Measurements from ENCODE around the gene EXOSC5. TPM values are rescaled to one million over a fixed set of nuclear protein-coding genes. Genes with fewer than 3 reads are reported as not detected.

The EXOSC5 gene
- total RNA-seq, 1 experiment from 2014 or later = 43.1 TPM

GRCh38 chr19:41408256-41408655 lies 11.1 kb upstream of the EXOSC5 start:
- POLR2A ChIA-PET (ENCODE audit: low non-redundant PET) = interaction anchor here (0.7 kb wide), 1 partner anchor 66 kb away, joined by 9 read pairs; no protein-coding TSS in a partner anchor
- no peak overlapping the region for H3K4me3 ChIP-seq (ENCODE audit: low read depth, low read length, poor library complexity, severe bottlenecking)
- H3K9me3 ChIP-seq (ENCODE audit: low read depth, low read length, poor library complexity, severe bottlenecking) = no peaks in the 10 kb centered on the region
- no TSS peak for BruUV-seq (replicated peaks)
- DNase-seq (ENCODE audit: low spot score) = no peak
- H3K36me3 ChIP-seq (ENCODE audit: insufficient read depth, low read length, poor library complexity, severe bottlenecking) = no peaks in the 10 kb centered on the region
- no peaks in the 10 kb centered on the region for H3K27me3 ChIP-seq (replicated peaks; ENCODE audit: insufficient read depth, low read depth, low read length, poor library complexity)
- H3K27ac ChIP-seq (ENCODE audit: low read depth, low read length, poor library complexity, severe bottlenecking) = no peak overlapping the region
- H3K4me1 ChIP-seq (ENCODE audit: insufficient read depth, low read length, poor library complexity, severe bottlenecking) = no peaks in the 10 kb centered on the region
- intact Hi-C loops (cut with micrococcal nuclease; ENCODE audit: unreplicated experiment) = no loop called here
- TF ChIP-seq CTCF (conservative IDR thresholded peaks at IDR 0.05; ENCODE audit: low read depth, low read length) (peak; percentile 25; the same call in 1 of the 2 replicates), EZH2 (IDR thresholded peaks at IDR 0.05; ENCODE audit: borderline replicate concordance, low read depth, low read length, poor library complexity, severe bottlenecking) (no peak)
- CTCF ChIA-PET = no interaction called here

GRCh38 chr19:41407271-41407670 lies 10.1 kb upstream of the EXOSC5 start:
- BruUV-seq (replicated peaks) = no TSS peak

GRCh38 chr19:41405776-41406175 lies 8.6 kb upstream of the EXOSC5 start:
- no TSS peak for BruUV-seq (replicated peaks)
- DNase-seq (ENCODE audit: low spot score) = no peak
- Histone ChIP-seq H3K27ac (ENCODE audit: low read depth, low read length, poor library complexity, severe bottlenecking) (no peak overlapping the region), H3K9me3 (ENCODE audit: low read depth, low read length, poor library complexity, severe bottlenecking) (no peaks in the 10 kb centered on the region), H3K27me3 (replicated peaks; ENCODE audit: insufficient read depth, low read depth, low read length, poor library complexity) (no peaks in the 10 kb centered on the region), H3K36me3 (ENCODE audit: insufficient read depth, low read length, poor library complexity, severe bottlenecking) (no peaks in the 10 kb centered on the region), H3K4me1 (ENCODE audit: insufficient read depth, low read length, poor library complexity, severe bottlenecking) (no peaks in the 10 kb centered on the region), H3K4me3 (ENCODE audit: low read depth, low read length, poor library complexity, severe bottlenecking) (no peak overlapping the region)
- ChIA-PET POLR2A (ENCODE audit: low non-redundant PET) (no interaction called here), CTCF (interaction anchor here (0.5 kb wide), 1 partner anchor 137 kb away, joined by 5 read pairs; no protein-coding TSS in a partner anchor)
- no peak for TF ChIP-seq EZH2 (IDR thresholded peaks at IDR 0.05; ENCODE audit: borderline replicate concordance, low read depth, low read length, poor library complexity, severe bottlenecking)
- no peak for TF ChIP-seq CTCF (conservative IDR thresholded peaks at IDR 0.05; ENCODE audit: low read depth, low read length)
- intact Hi-C loops (cut with micrococcal nuclease; ENCODE audit: unreplicated experiment) = no loop called here

More at GRCh38 chr19:41407271-41407670, 10.1 kb upstream of the EXOSC5 start:
- TF ChIP-seq EZH2 (IDR thresholded peaks at IDR 0.05; ENCODE audit: borderline replicate concordance, low read depth, low read length, poor library complexity, severe bottlenecking) = no peak
- no peak for TF ChIP-seq CTCF (conservative IDR thresholded peaks at IDR 0.05; ENCODE audit: low read depth, low read length)
- Histone ChIP-seq H3K4me3 (ENCODE audit: low read depth, low read length, poor library complexity, severe bottlenecking) (no peak overlapping the region), H3K27ac (ENCODE audit: low read depth, low read length, poor library complexity, severe bottlenecking) (no peak overlapping the region), H3K4me1 (ENCODE audit: insufficient read depth, low read length, poor library complexity, severe bottlenecking) (no peaks in the 10 kb centered on the region), H3K36me3 (ENCODE audit: insufficient read depth, low read length, poor library complexity, severe bottlenecking) (no peaks in the 10 kb centered on the region), H3K9me3 (ENCODE audit: low read depth, low read length, poor library complexity, severe bottlenecking) (no peaks in the 10 kb centered on the region), H3K27me3 (replicated peaks; ENCODE audit: insufficient read depth, low read depth, low read length, poor library complexity) (no peaks in the 10 kb centered on the region)
- ChIA-PET CTCF (no interaction called here), POLR2A (ENCODE audit: low non-redundant PET) (no interaction called here)
- intact Hi-C loops (cut with micrococcal nuclease; ENCODE audit: unreplicated experiment) = no loop called here
- DNase-seq (ENCODE audit: low spot score) = no peak
